NCI-H128 (cell line): ENCODE results near the gene ARRB2.
"Not testable (repeated sequence)": the region's sequence is repeated elsewhere in the genome, so short reads cannot be mapped to it uniquely, and the experiment has no call there.

Experiments used
- DNase-seq: peaks from one replicate; lab custom pipeline; 2025; ENCODE audit not compliant: unreplicated experiment; lab: John Stamatoyannopoulos, UW

Gene ARRB2

DNA sequence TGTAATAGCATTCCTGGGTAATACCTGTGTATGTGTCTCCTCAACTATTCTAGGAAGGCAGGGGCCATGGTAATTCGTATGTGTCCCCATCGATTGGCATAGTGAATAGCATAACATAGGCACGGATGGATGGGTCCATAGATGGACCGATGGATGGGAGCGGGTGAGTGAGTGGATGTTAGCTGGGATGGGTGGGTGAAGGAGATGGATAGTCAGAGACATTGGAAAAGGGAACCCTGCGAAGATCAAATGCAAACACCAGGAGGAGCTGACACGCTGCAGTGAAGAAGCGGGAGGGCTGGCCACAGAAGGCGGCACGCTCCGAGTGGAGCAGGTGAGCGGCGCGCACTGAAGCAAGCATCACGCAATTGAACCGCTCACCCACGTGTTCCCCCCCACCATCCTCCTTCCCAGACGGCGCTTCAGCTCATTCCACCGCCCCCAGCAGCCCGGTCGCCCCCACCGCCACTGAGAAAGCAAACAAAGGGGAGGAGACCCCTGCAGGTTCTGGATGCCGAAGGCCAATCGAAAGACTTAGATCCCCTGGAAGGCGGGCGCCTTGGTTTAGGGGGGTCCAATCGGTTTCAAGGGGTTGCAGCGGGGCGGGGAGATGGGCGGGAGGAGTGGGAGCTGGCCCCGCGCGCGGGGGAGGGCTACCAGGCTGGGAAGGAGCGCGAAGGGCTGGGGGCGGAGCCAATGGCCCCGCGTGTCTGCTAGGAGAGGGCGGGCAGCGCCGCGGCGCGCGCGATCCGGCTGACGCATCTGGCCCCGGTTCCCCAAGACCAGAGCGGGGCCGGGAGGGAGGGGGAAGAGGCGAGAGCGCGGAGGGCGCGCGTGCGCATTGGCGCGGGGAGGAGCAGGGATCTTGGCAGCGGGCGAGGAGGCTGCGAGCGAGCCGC lies at the start of gene ARRB2:
Gene ARRB2, plus strand, starts transcription at position 839 of the 899 bp plus-strand sequence. CDS start 90 bp downstream, outside the sequence.
- peak; percentile 86 for DNase-seq

DNA sequence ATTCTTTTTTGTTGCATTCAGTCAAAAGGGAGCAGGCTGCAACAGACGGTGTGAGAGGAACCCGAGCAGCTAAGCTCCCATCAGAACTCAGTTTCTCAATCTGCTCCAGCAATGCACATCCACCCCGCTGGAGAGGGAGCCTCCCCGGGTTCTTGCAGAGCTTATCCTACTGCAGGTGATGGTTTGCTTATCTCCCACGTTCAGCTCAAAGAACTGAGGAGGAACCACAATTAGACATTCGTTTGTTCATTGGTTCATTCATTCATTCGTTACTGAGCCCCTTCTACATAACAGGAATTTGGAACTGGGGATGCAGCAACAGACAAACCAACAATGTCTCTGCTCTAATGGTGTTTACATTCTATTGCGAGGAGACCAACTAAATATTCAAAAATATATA lies 46.7 kb upstream of the ARRB2 start:
- no peak for DNase-seq

DNA sequence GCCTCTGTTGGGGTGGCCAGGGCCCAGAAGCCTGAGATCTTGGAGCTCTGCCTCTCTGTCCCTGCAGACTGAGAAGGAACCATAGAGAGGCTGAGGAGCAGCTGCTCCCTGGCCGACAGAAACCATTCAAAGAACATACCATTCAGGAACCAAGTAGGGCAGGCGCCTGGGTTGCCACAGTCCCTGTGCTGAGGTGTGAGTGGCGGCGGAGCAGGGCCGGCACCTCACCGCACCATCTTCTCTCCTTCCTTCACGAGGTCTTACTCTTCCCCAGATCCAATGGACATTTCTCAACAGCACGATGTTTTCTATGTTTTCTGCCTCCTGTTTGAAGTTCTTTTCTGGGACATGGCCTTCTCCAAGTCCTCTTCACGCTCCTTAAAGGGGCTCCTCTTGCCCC lies 46.2 kb upstream of the ARRB2 start:
- DNase-seq, result no peak

- no peak for DNase-seq
Observed at GRCh38 chr17:4665027-4665426, 45.4 kb upstream of the ARRB2 start.

DNA sequence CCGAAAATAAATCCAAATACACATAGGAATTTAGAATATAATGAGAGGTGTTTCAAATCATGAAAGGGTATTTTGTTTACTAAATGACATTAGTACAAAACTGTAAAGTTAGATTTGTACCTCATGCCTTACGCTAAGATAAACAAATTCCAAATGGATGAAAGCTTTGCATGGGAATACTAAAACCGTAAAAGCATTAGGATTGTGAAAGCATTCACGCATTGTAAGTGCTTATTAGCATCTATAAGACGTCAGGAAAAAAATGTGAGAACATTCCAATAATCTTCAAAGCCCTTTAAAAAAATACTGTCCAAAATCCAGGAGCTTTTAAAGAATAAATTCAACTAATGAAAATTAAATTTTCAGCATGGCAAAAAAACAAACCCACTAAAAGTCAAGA lies 44.1 kb upstream of the ARRB2 start:
- no peak for DNase-seq

- DNase-seq, result no peak
Observed at GRCh38 chr17:4667166-4667565, 43.3 kb upstream of the ARRB2 start.

DNA sequence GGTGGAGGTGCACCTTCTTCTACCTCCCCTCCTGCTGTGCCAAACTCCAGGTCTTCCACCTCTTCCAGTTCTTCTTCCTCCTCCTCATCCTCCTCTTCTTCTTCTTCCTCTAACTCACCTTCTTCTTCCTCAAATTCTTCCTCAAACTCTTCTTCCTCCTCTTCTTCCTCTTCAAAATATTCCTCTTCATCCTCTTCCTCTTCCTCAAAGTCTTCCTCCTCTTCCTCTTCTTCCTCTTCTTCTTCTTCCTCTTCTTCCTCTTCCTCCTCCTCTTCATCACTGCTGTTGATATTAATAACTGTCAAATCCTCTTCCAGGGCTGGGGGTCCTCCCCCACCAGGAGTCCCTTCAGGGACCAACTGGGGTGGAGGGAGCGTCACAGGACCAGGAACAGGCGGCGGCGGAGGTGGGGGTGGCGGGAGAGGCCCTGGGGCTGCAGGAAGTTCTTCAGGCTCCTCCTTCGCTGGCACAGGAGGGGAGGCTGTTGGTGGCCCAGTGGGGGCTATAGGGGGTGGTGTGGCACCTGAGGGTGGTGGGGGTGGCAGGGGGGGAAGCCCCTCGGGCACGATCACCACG lies 38.3 kb upstream of the ARRB2 start:
- no peak for DNase-seq

DNA sequence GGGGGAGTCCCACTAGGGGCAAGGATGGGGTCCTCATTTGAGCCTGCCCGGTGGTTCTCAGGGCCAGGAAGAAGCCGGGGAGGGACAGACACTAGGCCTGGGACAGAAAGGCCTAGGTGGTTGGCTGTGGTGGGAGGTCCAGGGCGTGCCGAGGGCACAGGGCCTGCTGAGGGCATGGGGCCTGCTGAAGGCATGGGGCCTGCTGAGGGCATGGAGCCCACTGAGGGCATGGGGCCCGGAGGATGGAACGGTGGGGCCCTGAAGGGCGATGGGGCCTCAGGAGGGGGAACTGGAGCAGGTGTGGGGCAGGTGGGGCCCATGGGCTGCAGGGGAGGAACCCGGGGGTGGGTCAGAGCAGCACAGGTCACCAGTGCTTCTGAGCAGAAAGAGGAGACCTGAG lies 37.7 kb upstream of the ARRB2 start:
- no peak for DNase-seq

DNA sequence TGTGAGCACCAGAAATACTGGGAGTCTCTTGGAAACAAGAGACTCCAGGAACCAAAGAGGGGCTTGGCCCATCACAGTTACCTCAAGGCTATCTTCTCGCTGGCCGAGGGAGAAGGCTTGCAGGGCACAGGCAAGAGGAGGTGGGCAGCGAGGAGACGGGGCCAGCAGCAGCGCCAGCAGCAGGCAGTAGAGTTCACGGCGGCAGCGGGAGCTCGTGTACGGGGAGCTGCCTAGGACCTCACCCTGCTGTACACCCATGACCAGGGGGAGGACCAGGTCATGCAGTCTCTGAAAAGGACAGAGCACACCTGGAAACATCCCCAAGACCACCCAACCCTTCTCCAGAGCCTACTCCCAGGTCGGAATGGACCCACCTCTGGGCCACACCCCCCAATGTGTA lies 37.3 kb upstream of the ARRB2 start:
- no peak for DNase-seq

DNA sequence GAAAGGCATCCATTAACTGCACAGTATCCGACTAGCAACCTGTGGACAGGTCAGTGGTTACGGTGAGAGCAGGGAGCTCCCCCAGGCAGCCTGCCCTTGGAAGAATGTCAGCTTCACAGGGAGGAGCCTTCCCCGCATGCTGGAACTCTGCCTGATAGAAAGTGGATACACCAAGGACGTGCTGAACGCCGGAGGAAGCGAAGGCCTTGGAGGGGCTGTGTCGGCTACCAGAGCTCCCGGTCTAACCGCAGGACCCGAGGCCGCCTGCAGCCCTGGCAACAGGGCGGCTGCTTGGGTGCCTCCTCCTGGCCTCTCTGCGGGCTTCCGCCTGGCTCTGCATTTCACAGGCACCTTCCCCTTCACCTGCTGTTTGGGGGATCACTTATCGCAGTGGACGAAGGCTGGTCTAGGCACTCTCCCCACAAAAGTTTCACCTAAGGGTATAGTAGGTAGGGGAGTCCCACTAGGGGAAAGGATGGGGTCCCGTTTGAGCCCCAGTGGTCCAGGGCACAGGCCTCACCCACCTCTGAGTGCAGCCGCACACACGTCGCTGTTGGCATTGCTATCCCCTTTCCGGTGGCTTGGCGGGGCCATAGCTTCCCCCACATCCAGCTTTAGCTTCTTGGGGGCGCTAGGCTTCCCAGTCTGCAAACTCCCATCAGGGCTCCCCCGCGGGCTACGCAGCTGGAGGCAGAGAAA lies 36.3 kb upstream of the ARRB2 start:
- no peak for DNase-seq

DNA sequence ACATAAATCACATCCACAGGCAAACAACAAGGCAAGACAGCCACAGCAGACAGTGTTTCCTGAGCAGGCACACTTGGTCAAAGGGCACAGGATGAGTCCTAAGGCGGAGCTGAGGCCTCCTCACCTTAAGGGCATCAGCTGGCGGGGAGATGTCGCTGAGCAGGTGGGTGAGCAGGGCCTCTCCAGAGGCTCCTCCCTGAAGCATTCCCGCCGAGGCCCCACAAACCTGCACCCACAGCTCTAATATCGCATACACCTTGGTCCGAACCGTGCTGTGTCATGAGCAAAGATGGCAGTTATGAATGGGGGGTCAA lies 35.8 kb upstream of the ARRB2 start:
- DNase-seq, result no peak

GRCh38 chr17:4675791-4676190 lies 34.6 kb upstream of the ARRB2 start:
- DNase-seq, result no peak

GRCh38 chr17:4676791-4677190 lies 33.6 kb upstream of the ARRB2 start:
- no peak for DNase-seq

DNA sequence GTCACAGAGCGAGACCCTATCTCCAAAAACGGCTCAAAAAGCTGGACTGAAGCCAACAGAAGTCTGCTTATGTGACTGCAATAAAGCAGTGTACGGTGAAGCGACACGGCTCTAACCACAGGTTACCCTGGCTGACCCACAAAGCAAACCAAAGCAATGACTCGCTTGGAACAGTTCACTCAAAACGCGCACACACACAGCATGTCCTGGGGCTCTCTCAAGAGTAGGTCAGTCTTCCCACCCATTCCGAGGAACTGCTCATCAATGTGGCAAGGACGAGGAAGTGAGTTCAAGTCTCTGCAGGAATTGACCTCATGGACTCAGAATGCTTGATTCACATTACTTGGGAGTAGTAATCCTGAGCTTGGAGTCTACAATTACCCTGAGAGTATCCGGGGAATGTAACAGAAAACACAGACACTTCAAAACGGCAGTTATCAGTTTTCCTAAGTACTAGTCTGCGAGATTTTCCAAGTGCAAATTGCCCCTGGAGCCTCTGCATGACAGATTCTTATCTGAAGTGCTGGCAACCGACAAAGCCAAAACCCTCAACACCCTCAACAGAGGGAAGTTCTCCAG lies 31.9 kb upstream of the ARRB2 start:
- no peak for DNase-seq

DNA sequence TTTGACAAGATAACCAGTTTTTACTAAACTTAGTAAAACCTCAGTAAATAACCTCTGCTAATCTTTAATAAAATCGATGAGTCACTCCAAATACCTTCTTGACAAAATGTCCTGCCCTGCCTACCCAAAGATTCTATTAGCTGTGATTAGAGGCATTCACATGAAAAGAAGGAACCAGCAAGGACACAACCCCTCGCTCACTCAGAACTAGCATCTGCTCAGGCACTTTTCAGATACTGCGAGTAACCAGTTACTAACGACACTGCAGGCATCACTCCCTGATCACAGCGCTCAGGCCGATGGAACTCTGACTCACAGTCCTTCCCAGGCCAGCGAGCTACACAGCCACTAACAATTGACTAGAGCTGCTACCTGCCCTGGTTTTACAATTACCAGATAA lies 30.8 kb upstream of the ARRB2 start:
- DNase-seq, result no peak

GRCh38 chr17:4683739-4684138 lies 26.7 kb upstream of the ARRB2 start:
- DNase-seq, result not testable (repeated sequence)

GRCh38 chr17:4689872-4690271 lies 20.6 kb upstream of the ARRB2 start:
- DNase-seq, result not testable (repeated sequence)

GRCh38 chr17:4690745-4691144 lies 19.7 kb upstream of the ARRB2 start:
- no peak for DNase-seq

DNA sequence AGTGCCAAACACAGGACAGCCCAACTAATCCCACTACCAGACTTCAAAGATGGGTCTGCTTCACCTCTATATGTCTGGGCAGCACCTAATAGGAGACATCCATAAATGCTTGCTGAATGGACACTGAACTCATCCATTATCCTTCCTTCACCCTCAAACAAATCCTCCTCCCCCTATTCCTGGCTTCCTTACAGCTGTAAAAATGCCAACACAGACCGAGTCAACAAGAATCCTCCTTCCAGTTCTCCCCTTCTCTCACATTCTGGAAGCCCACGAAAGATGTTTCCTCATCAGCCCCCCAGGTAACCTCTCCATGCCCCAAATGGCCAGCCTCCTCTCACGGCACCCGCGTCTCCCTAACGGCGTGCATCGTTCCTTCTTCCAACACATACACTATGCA lies 18.7 kb upstream of the ARRB2 start:
- no peak for DNase-seq

DNA sequence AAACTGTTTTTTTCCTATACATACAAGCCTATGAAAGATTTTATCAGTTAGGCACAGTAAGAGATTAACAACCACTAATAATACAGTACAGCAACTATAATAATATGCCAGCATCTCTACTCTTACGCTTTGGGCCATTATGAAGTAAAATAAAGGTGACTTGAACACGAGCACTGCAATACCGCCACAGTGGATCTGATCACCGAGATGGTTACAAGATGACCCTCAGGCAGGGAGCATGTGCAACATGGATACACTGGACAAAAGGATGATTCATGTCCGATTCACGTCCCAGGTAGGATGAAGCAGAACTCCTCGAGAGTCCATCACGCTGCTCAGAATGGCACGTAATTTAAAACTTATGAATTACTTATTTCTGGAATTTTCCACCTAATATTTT lies 17.0 kb upstream of the ARRB2 start:
- no peak for DNase-seq

DNA sequence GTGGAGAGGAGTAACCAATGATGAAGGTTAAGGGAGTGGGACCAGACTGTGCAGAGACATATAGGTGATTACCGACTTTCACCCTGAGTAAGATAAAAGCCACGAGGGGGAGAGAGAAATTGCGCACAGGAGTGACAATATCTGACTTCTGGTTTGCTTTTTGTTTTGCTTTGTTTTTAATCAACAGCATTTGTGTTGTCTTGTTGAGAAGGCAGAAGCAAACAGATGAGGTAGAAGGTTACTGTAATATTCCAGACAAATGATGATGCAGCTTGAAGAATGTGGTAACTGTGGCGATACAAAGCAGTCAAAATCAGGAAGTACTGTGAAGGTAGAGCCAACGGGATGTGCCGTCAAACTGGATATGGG lies 14.0 kb upstream of the ARRB2 start:
- no peak for DNase-seq
